Neutrophil (primary cell): Measurements from ENCODE around the gene HBA2.
"Not testable (repeated sequence)": the region's sequence is repeated elsewhere in the genome, so short reads cannot be mapped to it uniquely, and the experiment has no call there.

Experiments used
- H3K27ac ChIP-seq: fragments of 200-600 bp; sonication (generic); 2 replicates; pipeline ENCODE4 v1.5.1; 2016; ENCODE audit warnings: mild to moderate bottlenecking, moderate library complexity
- H3K27me3 ChIP-seq: fragments of 200-600 bp; sonication (generic); 2 replicates; pipeline ENCODE4 v1.6.0; 2016; ENCODE audit warnings: mild to moderate bottlenecking
- H3K36me3 ChIP-seq: fragments of 200-600 bp; sonication (generic); 2 replicates; pipeline ENCODE4 v1.5.1; 2017
- H3K4me1 ChIP-seq, 2 experiments: fragments of 200-600 bp in 1 of 2; sonication (generic) in 1 of 2; 1 replicate in 1 of 2; 2 replicates in 1 of 2; pipeline versions ENCODE4 v1.5.1 to v1.6.1; 2013 to 2016; ENCODE audit warnings: low read depth in 1 of 2, low read length in 1 of 2, mild to moderate bottlenecking in 1 of 2, moderate library complexity in 1 of 2; ENCODE audit not compliant: control insufficient read depth in 1 of 2, insufficient read depth in 1 of 2
- H3K4me3 ChIP-seq, 2 experiments: fragments of 200-600 bp in 1 of 2; sonication (generic) in 1 of 2; 1 replicate in 1 of 2; 2 replicates in 1 of 2; pipeline ENCODE4 v1.5.1; 2013 to 2016; ENCODE audit warnings: low read depth in 1 of 2, low read length in 1 of 2, mild to moderate bottlenecking in 1 of 2, moderate library complexity in 1 of 2
- H3K9me3 ChIP-seq: fragments of 200-600 bp; sonication (generic); 2 replicates; pipeline ENCODE4 v1.5.1; 2016
- CTCF ChIP-seq: fragments of 200-600 bp; sonication (generic); IDR thresholded peaks from 2 replicates; pipeline ENCODE4 v1.5.1; 2016; ENCODE audit warnings: antibody characterized with exemption

The HBA2 gene

GRCh38 chr16:143456-143855, 29.2 kb upstream of the HBA2 start:
- TF ChIP-seq CTCF, result no peak
- H3K36me3 ChIP-seq, result no peaks in the 10 kb centered on the region
- no peak overlapping the region for H3K27ac ChIP-seq
- peaks cover 45% of the 10 kb centered on the region for H3K27me3 ChIP-seq
- no peaks in the 10 kb centered on the region for H3K9me3 ChIP-seq
- no peaks in the 10 kb centered on the region for H3K4me1 ChIP-seq
- no peak overlapping the region for H3K4me3 ChIP-seq

GRCh38 chr16:144797-145252, 27.9 kb upstream of the HBA2 start:
- Histone ChIP-seq H3K36me3 (no peaks in the 10 kb centered on the region), H3K9me3 (no peaks in the 10 kb centered on the region), H3K4me3 (no peak overlapping the region), H3K27me3 (peaks cover 54% of the 10 kb centered on the region), H3K4me1 (no peaks in the 10 kb centered on the region), H3K27ac (no peak overlapping the region)
- no peak for TF ChIP-seq CTCF

DNA sequence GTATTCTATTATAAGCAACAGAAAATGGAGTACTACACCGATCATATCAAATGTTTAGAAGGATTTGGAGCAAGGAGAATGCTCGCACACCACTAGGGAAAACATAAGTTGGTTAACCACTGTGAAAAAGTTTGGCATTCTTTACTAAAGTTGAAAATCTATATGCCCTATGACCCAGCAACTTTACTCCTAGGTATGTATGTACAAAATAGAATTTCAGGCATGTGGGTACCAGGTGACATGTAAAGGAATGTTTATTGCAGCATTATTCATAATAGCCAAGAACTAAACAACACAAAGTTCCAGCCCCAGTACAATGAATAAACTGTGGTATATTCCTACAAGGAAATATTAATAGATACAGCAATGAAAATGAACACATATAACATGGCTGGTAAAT, 26.0 kb upstream of the HBA2 start:
- Histone ChIP-seq H3K4me3 (no peak overlapping the region), H3K27me3 (peaks cover 67% of the 10 kb centered on the region), H3K36me3 (no peaks in the 10 kb centered on the region), H3K4me1 (no peaks in the 10 kb centered on the region), H3K27ac (no peak overlapping the region), H3K9me3 (no peaks in the 10 kb centered on the region)
- TF ChIP-seq CTCF, result no peak

DNA sequence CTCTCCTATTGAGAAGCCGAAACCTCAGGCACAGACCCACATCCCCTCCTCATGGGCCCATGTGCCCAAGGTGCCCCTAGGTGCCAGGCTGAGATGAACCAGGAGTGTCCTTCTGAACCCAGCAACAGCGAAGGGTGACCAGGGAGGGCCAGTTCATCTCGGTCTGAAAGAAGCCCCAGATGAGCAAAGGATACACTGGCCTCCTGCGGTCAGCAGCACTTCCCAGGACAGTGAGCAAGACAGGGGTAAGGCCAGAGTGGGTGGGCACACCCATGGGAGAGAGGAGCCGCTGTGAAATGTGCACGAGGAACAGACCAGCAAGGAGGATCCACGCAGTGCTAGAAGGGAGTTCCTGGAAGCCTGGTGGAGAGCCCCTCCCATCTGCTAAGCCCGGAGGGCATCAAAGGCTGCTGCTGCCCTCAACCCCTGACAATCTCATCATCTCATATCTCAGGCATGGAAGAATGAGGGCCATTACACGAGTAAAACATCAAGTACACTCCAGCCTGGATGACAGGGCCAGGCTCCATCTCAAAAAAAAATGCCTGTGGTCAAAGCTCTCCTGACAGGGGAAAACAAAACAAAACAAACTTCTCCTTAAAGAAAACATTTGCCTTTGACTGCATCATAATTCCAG, 23.5 kb upstream of the HBA2 start:
- H3K27ac ChIP-seq, result no peak overlapping the region
- H3K4me1 ChIP-seq, result peaks cover 0 to under 1% of the 10 kb centered on the region in 2 experiments
- no peaks in the 10 kb centered on the region for H3K9me3 ChIP-seq
- TF ChIP-seq CTCF, result no peak
- H3K4me3 ChIP-seq, result no peak overlapping the region
- H3K36me3 ChIP-seq, result no peaks in the 10 kb centered on the region
- H3K27me3 ChIP-seq, result peaks cover 72% of the 10 kb centered on the region

DNA sequence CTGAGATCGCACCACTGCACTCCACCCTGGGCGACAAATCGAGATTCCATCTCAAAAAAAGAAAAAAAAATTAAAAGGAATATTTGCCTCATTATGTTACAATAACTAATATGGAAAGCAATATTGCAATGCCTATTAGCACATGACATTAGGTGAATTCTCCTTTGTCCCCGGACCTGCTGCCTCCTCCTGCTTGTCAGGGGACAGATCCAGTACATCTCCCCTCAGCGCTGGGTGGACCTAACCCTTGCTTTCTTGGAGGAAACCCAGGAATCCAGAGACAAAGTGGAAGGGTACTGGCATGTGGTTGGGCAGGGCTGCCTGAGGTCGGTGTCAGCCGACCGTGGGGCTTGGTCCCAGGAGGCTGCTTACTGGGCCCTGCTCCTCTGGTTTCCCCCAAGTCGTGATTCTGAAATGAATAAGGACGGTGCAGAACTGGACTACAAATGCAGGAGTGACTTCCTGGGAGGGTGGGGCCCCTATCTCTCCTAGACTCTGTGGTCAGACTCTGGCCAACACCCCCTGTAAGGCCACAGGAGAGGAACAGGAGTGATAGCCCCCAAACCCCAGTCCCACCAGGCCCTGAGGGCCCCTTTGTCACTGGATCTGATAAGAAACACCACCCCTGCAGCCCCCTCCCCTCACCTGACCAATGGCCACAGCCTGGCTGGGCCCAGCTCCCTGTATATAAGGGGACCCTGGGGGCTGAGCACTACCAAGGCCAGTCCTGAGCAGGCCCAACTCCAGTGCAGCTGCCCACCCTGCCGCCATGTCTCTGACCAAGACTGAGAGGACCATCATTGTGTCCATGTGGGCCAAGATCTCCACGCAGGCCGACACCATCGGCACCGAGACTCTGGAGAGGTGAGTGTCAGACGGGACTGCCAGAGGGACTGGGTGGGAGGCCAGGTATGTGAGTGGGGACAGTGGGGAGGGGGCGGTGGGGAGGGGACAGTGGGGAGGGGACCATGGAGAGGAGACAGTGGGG, 20.2 kb upstream of the HBA2 start, which contains the start of gene HBZ:
TSS of gene HBZ (plus strand) at position 504 of the 988 bp plus-strand sequence. CDS start at position 770, 266 bp downstream.
- Histone ChIP-seq H3K27ac (no peak within 1 kb of the TSS), H3K4me1 (peaks cover 7 to 8% of the 10 kb centered on the region in 2 experiments), H3K36me3 (no peaks in the 10 kb centered on the region), H3K27me3 (peaks cover 86% of the 10 kb centered on the region), H3K4me3 (no peak within 1 kb of the TSS), H3K9me3 (no peaks in the 10 kb centered on the region)
- no peak for TF ChIP-seq CTCF

- H3K27ac ChIP-seq, H3K4me1 ChIP-seq, H3K4me3 ChIP-seq, H3K9me3 ChIP-seq, H3K36me3 ChIP-seq: not testable (repeated sequence)
- H3K27me3 ChIP-seq, result peaks cover 89% of the 10 kb centered on the region
Observed at GRCh38 chr16:153129-153521, 19.6 kb upstream of the HBA2 start.

DNA sequence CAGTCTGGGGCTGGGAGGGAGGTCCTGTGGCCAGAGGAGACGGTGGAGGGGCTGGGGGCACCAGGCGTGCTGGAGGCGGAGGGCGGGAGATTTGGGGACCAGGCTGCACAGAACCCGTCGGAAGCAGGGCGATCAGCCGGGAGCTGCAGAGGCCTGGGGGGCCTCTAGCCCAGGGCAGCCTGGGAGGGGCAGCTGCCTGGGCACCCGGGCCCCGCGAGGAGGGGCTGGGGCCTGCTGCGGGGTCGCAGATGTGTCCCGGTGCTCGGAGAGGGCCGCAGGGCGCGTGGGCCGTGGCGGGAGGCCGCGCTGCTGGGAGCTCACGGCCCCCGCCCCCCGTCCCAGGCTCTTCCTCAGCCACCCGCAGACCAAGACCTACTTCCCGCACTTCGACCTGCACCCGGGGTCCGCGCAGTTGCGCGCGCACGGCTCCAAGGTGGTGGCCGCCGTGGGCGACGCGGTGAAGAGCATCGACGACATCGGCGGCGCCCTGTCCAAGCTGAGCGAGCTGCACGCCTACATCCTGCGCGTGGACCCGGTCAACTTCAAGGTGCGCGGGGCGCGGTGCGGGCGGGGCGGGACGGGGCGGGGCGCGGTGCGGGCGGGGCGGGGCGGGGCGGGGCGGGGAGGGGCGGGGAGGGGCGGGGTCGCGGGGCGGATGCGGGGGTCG, 19.0 kb upstream of the HBA2 start:
- H3K4me1 ChIP-seq, H3K36me3 ChIP-seq, H3K4me3 ChIP-seq, H3K9me3 ChIP-seq, H3K27ac ChIP-seq: not testable (repeated sequence)
- H3K27me3 ChIP-seq, result peaks cover 88% of the 10 kb centered on the region
